ENCODE data around the gene KCNT2.

GRCh38 chr1:196502437-196502836 is 105.8 kb downstream of the KCNT2 start:
- TF ChIP-seq CTCF (IDR thresholded peaks at IDR 0.05) (no peak), POLR2AphosphoS5 (IDR thresholded peaks at IDR 0.05) (no peak)
